ENCODE data around the gene SOX8.
A peak's percentile ranks its signal among the peaks of the same experiment; 100 is the strongest.

DNA sequence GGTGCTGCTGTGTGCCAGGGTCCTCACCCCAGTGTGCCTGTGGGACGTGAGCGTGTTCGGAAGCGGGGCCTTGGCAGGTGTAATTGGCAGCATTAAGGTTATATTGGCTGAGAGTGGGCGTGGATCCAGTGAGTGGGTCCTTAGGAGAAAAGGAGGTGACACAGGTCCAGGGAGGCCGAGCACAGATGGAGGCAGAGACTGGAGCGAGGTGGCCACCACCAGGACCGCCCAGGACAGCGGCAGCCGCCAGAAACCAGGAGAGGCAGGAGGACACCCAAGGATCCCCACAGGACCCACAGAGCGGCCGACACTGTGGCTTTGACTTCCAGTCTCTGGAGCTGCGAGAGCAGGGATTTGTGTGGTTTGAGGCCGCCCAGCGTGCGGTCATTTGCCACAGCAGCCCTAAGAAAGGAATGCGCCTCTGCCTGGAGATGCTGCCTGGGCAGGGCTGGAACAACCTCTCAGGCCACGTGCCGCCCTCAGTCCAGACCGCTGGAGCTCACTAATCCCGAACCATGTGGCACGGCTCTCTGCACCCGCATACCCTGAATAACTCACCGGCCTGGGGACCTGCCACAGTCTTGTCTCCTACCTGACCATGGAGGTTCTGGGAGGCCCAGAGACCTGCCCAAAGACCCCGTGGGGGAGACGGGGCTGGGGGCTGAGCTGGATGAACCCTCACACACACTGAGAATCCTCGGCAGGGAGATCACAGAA lies 45.4 kb downstream of the SOX8 start:
- TF ChIP-seq, protein P1, sequence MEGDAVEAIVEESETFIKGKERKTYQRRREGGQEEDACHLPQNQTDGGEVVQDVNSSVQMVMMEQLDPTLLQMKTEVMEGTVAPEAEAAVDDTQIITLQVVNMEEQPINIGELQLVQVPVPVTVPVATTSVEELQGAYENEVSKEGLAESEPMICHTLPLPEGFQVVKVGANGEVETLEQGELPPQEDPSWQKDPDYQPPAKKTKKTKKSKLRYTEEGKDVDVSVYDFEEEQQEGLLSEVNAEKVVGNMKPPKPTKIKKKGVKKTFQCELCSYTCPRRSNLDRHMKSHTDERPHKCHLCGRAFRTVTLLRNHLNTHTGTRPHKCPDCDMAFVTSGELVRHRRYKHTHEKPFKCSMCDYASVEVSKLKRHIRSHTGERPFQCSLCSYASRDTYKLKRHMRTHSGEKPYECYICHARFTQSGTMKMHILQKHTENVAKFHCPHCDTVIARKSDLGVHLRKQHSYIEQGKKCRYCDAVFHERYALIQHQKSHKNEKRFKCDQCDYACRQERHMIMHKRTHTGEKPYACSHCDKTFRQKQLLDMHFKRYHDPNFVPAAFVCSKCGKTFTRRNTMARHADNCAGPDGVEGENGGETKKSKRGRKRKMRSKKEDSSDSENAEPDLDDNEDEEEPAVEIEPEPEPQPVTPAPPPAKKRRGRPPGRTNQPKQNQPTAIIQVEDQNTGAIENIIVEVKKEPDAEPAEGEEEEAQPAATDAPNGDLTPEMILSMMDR (IDR thresholded peaks at IDR 0.05; ENCODE audit: insufficient read depth, low read depth, low read length) = no peak
- peak; percentile 40 for TF ChIP-seq EZH2 (IDR thresholded peaks at IDR 0.05; ENCODE audit: insufficient read depth, low read length)
